GM18507 (cell line): ENCODE measurements around the gene CDH13.

Experiments
- DNase-seq: peaks from one replicate; pipeline ENCODE4 v3.0.0; 2011; ENCODE audit warnings: low read depth; ENCODE audit not compliant: insufficient read length; ENCODE audit errors: extremely low spot score
- FAIRE-seq: peaks from 2 replicates; lab custom pipeline; 2011; peaks lifted over from hg19 to GRCh38; lab: Jason Lieb, UNC

Gene CDH13

GRCh38 chr16:83818276-83818675 lies 1191.5 kb downstream of the CDH13 start:
- no peak for DNase-seq
- FAIRE-seq, result no peak

- DNase-seq (no peak), FAIRE-seq (no peak)
Measured at GRCh38 chr16:83819361-83819760, 1192.6 kb downstream of the CDH13 start.

GRCh38 chr16:83826146-83826913 lies 1199.6 kb downstream of the CDH13 start:
- peak; percentile 81 for FAIRE-seq
- peak; percentile 62 for DNase-seq

GRCh38 chr16:83830091-83830768 lies 1203.5 kb downstream of the CDH13 start:
- FAIRE-seq (no peak), DNase-seq (no peak)

GRCh38 chr16:83830769-83831455 lies 1204.1 kb downstream of the CDH13 start:
- FAIRE-seq, result no peak
- DNase-seq, result no peak

GRCh38 chr16:83831456-83831987 lies 1204.8 kb downstream of the CDH13 start:
- DNase-seq (no peak), FAIRE-seq (no peak)

DNA sequence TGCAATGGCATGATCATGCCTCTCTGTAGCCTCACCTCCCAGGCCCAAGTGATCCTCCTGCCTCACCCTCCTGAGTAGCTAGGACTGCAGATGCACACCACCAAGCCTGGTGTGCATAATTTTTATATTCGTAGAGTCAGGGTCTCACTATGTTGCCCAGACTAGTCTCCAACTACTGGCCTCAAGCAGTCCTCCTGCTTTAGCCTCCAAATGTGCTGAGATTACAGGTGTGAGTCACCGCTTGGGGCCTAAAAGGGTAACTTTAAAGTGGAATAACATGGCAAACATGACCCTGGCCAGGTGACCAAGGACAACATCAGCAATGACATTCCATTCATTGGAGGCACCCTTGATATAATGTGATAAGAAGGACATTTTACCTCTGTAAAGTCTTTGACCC lies 1207.2 kb downstream of the CDH13 start:
- DNase-seq (no peak), FAIRE-seq (no peak)

DNA sequence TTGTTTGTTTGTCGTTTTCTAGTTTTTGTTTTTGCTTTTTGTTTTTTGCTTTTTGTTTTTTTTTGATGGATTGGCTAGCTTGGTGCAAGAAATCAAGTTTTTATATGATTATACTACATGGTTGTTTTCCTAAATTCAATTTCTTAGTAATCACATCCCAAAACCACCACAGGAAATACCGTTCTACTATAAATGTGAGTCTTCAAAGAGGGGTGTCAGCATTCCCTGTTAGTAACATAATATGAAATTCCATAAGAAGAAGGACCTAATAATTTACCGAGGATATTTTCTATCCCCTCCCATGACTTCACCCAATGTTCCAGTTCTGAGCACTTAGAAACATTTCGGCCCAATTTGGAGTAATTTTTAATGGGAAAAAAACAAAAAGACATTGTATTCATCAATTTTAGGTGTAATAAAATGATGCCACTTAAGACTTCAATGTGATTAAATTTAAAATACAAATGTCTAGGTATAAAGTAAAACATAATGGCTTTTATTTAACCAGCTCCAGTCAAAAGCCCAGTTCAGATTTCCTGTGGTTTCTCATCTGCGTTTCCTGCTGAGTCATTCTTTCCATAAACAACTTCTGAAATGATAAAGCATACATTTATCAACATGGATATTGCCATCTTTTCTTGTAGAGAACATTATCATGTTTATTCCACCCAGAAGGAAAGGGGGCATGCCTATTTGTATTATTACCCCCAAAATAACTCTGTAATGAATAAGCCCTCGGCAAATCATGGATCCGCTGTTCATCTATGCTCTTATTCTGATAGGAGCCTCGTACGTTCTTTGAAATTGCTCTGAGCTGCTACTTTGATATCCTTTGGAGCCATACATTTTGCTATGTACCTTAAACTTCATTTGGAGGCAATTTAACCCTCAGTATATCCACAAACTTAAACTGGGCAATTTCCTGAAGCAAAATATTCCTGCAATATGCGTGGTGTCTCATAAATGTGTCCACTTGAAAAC lies 1209.1 kb downstream of the CDH13 start:
- FAIRE-seq, result no peak
- no peak for DNase-seq

GRCh38 chr16:83837566-83837965 lies 1210.8 kb downstream of the CDH13 start:
- DNase-seq (no peak), FAIRE-seq (no peak)

- DNase-seq (no peak), FAIRE-seq (no peak)
Measured at GRCh38 chr16:83838151-83838550, 1211.4 kb downstream of the CDH13 start.

- DNase-seq (no peak), FAIRE-seq (no peak)
Measured at GRCh38 chr16:83839561-83839960, 1212.8 kb downstream of the CDH13 start.

GRCh38 chr16:83840060-83840617 lies 1213.4 kb downstream of the CDH13 start:
- FAIRE-seq (no peak), DNase-seq (no peak)

DNA sequence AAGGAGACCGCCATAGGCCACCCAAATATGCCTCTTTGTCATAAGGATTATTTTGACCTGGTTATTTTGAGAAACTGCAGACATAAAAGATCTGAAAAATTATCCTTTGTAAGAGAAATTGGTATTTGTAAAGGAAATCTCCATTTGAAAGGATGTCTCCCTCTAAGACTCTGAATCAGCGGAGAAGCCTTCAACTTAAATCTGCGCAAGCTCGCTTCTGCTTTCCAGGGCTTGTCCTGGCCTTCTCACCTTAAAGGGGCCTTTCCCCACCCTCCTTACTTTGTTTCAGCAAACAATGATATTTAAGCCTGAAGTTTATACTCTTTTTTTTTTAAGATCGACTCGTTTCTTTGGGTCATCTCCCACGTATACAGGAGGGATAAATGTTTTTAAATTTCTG lies 1215.5 kb downstream of the CDH13 start:
- FAIRE-seq (no peak), DNase-seq (no peak)

DNA sequence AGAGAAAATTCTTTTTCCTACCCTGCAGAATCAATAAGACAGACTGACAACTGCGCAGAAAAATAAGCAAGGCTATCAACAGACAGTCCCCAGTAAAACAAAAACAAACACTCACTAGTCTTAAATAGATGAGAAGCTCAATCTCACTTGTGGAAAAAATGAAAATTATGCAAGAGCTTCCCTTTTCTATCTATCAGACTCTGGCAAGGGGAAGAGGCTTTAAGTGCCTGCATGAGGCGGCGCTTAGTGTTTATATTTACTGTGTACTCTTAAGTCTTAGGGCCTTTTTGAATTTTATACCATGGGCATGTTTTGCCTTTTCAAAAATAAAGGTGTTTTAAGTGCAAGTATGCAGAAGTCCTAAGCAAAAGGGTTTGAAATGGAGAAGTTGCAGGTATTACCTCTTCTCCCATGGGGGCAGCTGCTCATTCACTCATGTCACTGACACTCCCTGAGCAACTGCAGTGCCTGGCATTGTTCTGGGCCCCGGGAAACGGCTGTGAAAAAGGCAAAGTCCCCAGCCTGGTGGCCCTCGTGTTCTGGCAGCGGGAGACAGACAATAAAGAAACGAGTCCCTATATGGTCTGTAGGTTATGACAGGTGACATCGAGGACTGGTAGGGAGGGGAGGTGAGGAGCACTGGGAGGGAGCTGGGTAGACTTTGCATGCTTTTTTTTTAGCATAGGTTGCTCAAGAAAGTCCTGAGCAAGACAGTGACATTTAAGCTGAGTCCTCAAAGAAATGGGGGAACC lies 1216.2 kb downstream of the CDH13 start:
- DNase-seq (no peak), FAIRE-seq (no peak)

GRCh38 chr16:83843657-83844056 lies 1216.9 kb downstream of the CDH13 start:
- DNase-seq (no peak), FAIRE-seq (no peak)

DNA sequence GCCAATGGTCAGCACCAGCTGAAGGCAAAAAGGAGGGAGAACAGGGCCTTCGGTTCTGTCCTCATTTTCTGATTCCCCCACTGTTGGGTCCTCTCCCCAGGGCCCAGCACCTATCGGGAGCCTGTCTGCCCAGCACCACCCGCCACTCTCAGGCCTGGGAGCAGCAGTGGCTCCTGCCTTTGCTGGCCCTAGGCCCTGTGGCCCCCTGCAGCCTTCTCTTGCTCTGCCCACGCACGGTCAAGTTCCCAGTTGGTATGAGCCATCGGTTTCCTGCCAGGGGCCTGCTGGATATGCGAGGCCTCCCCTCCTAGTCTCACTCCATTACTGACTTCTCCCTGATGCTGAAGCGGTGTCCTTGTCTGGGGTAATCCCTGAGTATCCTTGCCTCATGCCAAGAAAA lies 1218.5 kb downstream of the CDH13 start:
- no peak for FAIRE-seq
- no peak for DNase-seq

DNA sequence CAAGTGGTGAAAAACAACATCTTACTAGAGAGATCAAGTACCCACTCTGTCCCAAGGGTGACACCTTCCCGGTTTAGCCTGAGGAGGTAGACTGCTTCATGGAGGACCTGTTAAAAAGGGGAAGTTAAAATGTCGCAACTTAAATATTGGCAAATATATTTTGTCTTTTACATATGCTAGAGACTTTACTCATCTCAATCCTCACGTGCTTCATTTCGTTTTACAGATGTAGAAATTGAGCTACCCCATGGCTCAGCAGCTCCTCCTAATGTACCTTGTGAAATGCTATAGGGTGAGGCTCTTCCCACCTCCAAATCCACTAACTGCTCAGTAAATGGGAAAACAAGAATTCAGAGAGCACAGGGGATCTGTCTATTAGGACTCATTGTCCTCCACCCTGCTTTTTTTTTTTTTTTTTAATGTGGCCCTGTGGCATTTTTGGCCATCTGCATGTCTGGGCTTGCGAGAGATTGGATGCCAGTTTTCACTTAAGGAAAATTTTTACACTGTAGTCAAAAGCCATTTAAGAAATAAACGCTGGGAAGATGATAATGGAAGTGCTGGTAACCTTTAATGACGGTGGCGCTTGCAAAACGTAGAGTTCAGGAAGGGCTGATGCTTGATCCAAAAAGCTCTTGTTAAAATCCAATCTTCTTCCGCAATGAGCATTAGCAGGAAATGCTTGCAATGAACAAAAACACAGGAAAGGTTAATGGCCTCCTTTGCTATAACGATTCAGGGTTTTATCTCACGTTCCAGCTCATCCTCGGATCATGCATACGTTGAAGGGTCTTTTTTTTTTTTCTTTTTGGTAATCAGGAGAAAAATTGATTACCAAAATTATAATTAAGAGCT lies 1220.8 kb downstream of the CDH13 start:
- no peak for FAIRE-seq
- DNase-seq, result no peak
